Measurements from ENCODE around the gene SLC8A1.
A peak's percentile ranks its signal among the peaks of the same experiment; 100 is the strongest.
"Not testable (repeated sequence)": the region's sequence is repeated elsewhere in the genome, so short reads cannot be mapped to it uniquely, and the experiment has no call there.

SLC8A1 gene

DNA sequence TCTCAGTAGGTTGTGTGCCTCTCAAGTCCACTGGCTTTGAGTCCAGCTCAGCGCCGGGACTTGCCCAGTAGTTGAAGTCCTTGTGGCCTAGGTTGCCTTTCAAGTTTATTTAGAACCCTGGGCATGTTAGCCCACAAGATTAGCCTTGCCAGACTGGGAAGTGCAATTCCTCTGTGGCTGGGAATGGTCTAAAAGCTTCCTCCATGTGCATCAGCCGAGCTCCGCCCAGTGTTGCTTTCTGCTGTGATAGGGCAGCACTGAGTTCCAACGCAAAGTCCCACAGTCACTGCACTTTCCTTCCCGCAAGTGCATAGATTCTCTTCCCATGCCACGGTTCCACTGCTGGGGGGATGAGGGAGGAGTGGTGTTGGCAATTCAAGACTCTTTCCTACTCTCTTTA lies 364.0 kb downstream of the SLC8A1 start:
- no peak for DNase-seq (ENCODE audit: extremely low read depth, low read depth)
- H3K4me3 ChIP-seq (replicated peaks; ENCODE audit: low read depth, low read length): no peak overlapping the region
- no peak for TF ChIP-seq CTCF (IDR thresholded peaks at IDR 0.05; ENCODE audit: low read depth, low read length, missing control alignments)

GRCh38 chr2:40087434-40087833 lies 364.5 kb downstream of the SLC8A1 start:
- DNase-seq (ENCODE audit: extremely low read depth, low read depth): no peak
- H3K4me3 ChIP-seq (replicated peaks; ENCODE audit: low read depth, low read length): no peak overlapping the region
- no peak for TF ChIP-seq CTCF (IDR thresholded peaks at IDR 0.05; ENCODE audit: low read depth, low read length, missing control alignments)

DNA sequence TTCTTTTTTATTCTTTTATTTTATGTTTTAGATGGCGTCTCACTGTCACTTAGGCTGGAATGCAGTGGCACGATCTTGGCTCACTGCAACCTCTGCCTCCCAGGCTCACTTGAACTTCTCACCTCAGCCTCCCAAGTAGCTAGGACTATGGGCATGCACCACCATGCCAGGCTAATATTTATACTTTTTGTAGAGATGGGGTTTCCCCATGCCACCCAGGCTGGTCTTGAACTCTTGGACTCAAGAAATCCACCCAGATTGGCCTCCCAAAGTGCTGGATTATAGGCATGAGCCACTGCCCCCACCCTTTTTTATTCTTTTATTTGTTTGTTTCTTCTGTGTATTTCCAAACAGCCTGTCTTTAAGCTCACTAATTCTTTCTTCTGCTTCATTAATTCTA lies 366.1 kb downstream of the SLC8A1 start:
- no peak overlapping the region for H3K4me3 ChIP-seq (replicated peaks; ENCODE audit: low read depth, low read length)
- DNase-seq (ENCODE audit: extremely low read depth, low read depth): no peak
- no peak for TF ChIP-seq CTCF (IDR thresholded peaks at IDR 0.05; ENCODE audit: low read depth, low read length, missing control alignments)

- DNase-seq (ENCODE audit: extremely low read depth, low read depth); H3K4me3 ChIP-seq (replicated peaks; ENCODE audit: low read depth, low read length): not testable (repeated sequence)
These were observed 378.6 kb downstream of the SLC8A1 start for GRCh38 chr2:40073336-40073735.

GRCh38 chr2:40072442-40073232 lies 379.3 kb downstream of the SLC8A1 start:
- no peak for TF ChIP-seq CTCF (IDR thresholded peaks at IDR 0.05; ENCODE audit: low read depth, low read length, missing control alignments)
- H3K4me3 ChIP-seq (replicated peaks; ENCODE audit: low read depth, low read length): no peak overlapping the region
- DNase-seq (ENCODE audit: extremely low read depth, low read depth): no peak

DNA sequence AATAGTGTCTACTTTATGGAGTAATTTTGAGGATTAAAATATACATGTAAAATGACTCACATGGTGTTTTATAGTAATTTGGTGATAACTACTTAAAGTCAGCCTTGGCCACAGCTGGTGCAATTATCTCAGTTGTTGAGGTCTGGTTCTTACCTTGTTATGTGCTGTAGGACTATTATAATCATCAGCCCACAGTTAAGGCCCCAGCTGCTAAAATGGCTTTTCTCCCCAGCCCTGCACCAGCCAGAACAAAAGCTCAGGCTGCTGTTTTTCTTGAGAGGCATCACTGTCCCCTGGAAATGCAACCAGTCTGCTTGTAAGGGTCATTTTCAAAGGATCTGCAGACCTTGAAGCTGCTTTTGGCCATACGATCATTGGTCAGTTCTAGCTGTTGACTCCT lies 389.5 kb downstream of the SLC8A1 start:
- no peak overlapping the region for H3K4me3 ChIP-seq (replicated peaks; ENCODE audit: low read depth, low read length)
- no peak for TF ChIP-seq CTCF (IDR thresholded peaks at IDR 0.05; ENCODE audit: low read depth, low read length, missing control alignments)
- no peak for DNase-seq (ENCODE audit: extremely low read depth, low read depth)

- TF ChIP-seq CTCF (IDR thresholded peaks at IDR 0.05; ENCODE audit: low read depth, low read length, missing control alignments): no peak
- no peak overlapping the region for H3K4me3 ChIP-seq (replicated peaks; ENCODE audit: low read depth, low read length)
- peak; percentile 57 for DNase-seq (ENCODE audit: extremely low read depth, low read depth)
These were observed 402.1 kb downstream of the SLC8A1 start for GRCh38 chr2:40049781-40050180.

Measured in HFF-Myc (cell line).